Suprapubic skin (tissue), 4 donors: ENCODE results near the gene TMEM80. TPM values are rescaled to one million over a fixed set of nuclear protein-coding genes. Genes with fewer than 3 reads are reported as not detected.

ENCODE experiments used
- DNase-seq, 2 donors: peaks; one replicate each; pipeline ENCODE4 v3.0.0-alpha.2; 2019; ENCODE audit warnings: low spot score in 2 of 2
- H3K27ac ChIP-seq: fragments of 200-600 bp; sonication (generic); one replicate; pipeline ENCODE4 v1.5.1; 2019
- H3K27me3 ChIP-seq: fragments of 200-600 bp; sonication (generic); one replicate; pipeline ENCODE4 v1.5.1; 2019
- H3K36me3 ChIP-seq: fragments of 200-600 bp; sonication (generic); one replicate; pipeline ENCODE4 v1.5.1; 2019
- H3K4me1 ChIP-seq: fragments of 200-600 bp; sonication (generic); one replicate; pipeline ENCODE4 v1.5.1; 2019
- H3K4me3 ChIP-seq: fragments of 200-600 bp; sonication (generic); one replicate; pipeline ENCODE4 v1.5.1; 2019; ENCODE audit warnings: mild to moderate bottlenecking
- H3K9me3 ChIP-seq: fragments of 200-600 bp; sonication (generic); one replicate; pipeline ENCODE4 v1.5.1; 2019
- CTCF ChIP-seq, 2 donors: fragments of 200-600 bp in 1 of 2; fragments of 450-650 bp in 1 of 2; sonication (generic) in 1 of 2; IDR thresholded peaks; one replicate each; pipeline ENCODE4 v1.5.1; 2016 to 2019; ENCODE audit warnings: antibody characterized with exemption in 2 of 2, mild to moderate bottlenecking in 1 of 2, moderate library complexity in 1 of 2
- EP300 ChIP-seq: sonication (generic); formaldehyde crosslinking; IDR thresholded peaks from one replicate; pipeline ENCODE4 v1.6.1; 2017; ENCODE audit warnings: antibody characterized with exemption
- POLR2A ChIP-seq, 2 donors: fragments of 450-650 bp; IDR thresholded peaks; one replicate each; pipeline ENCODE4 v1.6.1; 2017; ENCODE audit warnings: antibody characterized with exemption in 2 of 2, mild to moderate bottlenecking in 2 of 2, moderate library complexity in 2 of 2
- POLR2AphosphoS5 ChIP-seq, 3 donors: sonication (generic); formaldehyde crosslinking; IDR thresholded peaks; one replicate each; pipeline ENCODE4 v1.6.1; 2017; ENCODE audit warnings: antibody characterized with exemption in 3 of 3
- WGBS: methylation state at CpG from one replicate; pipeline ENCODE4 v1.1.5; 2018; 5-methylcytosine and 5-hydroxymethylcytosine counted together
- total RNA-seq, 4 donors: library from RNA; depleted of rRNA; stranded (reverse); fragments of >200 nt; gene quantifications; one replicate each; pipeline ENCODE4 v1.1.0, GENCODE V29; 2016

The TMEM80 gene
- total RNA-seq, 4 donors from 2014 or later = 31.5 to 53.6 (median 39.1) TPM

GRCh38 chr11:714436-714835 is 18.8 kb downstream of the TMEM80 start:
- TF ChIP-seq POLR2A (IDR thresholded peaks at IDR 0.05) (no peak), EP300 (no peak), POLR2AphosphoS5 (IDR thresholded peaks at IDR 0.05) (no peak)
- H3K27me3 ChIP-seq = no peaks in the 10 kb centered on the region
- peaks cover 18% of the 10 kb centered on the region for H3K4me1 ChIP-seq
- H3K27ac ChIP-seq = no peak overlapping the region
- 97% methylated on average over 6 of the region's 6 CpGs for WGBS
- no peak overlapping the region for H3K4me3 ChIP-seq
- peaks cover 6% of the 10 kb centered on the region for H3K36me3 ChIP-seq
- no peaks in the 10 kb centered on the region for H3K9me3 ChIP-seq
- no peak for DNase-seq

- Histone ChIP-seq H3K27me3 (peaks cover 7% of the 10 kb centered on the region), H3K4me1 (peaks cover 21% of the 10 kb centered on the region), H3K27ac (no peak overlapping the region), H3K4me3 (no peak overlapping the region), H3K9me3 (no peaks in the 10 kb centered on the region), H3K36me3 (peaks cover 16% of the 10 kb centered on the region)
- no peak for DNase-seq
- WGBS = 86% methylated on average over 30 of the region's 34 CpGs
- TF ChIP-seq POLR2A (IDR thresholded peaks at IDR 0.05) (no peak), CTCF (IDR thresholded peaks at IDR 0.05) (no peak), EP300 (no peak), POLR2AphosphoS5 (IDR thresholded peaks at IDR 0.05) (no peak)
Measured at GRCh38 chr11:719214-720016, 23.8 kb downstream of the TMEM80 start.

GRCh38 chr11:720017-720641 is 24.5 kb downstream of the TMEM80 start:
- Histone ChIP-seq H3K27me3 (peaks cover 7% of the 10 kb centered on the region), H3K27ac (no peak overlapping the region), H3K36me3 (peaks cover 22% of the 10 kb centered on the region), H3K4me1 (peaks cover 21% of the 10 kb centered on the region), H3K4me3 (no peak overlapping the region), H3K9me3 (no peaks in the 10 kb centered on the region)
- no peak for DNase-seq
- WGBS = 89% methylated on average over 14 of the region's 35 CpGs
- no peak for TF ChIP-seq CTCF (IDR thresholded peaks at IDR 0.05)
- TF ChIP-seq POLR2A (IDR thresholded peaks at IDR 0.05) = no peak
- no peak for TF ChIP-seq POLR2AphosphoS5 (IDR thresholded peaks at IDR 0.05)
- no peak for TF ChIP-seq EP300

GRCh38 chr11:720642-721246 is 25.1 kb downstream of the TMEM80 start:
- peaks cover 22% of the 10 kb centered on the region for H3K36me3 ChIP-seq
- no peak for DNase-seq
- H3K9me3 ChIP-seq = no peaks in the 10 kb centered on the region
- 36% methylated on average over 8 of the region's 53 CpGs for WGBS
- H3K4me3 ChIP-seq = peak overlapping the region; percentile 14
- H3K4me1 ChIP-seq = peaks cover 28% of the 10 kb centered on the region
- H3K27me3 ChIP-seq = peaks cover 10% of the 10 kb centered on the region
- no peak overlapping the region for H3K27ac ChIP-seq
- TF ChIP-seq POLR2A (IDR thresholded peaks at IDR 0.05) (no peak), POLR2AphosphoS5 (IDR thresholded peaks at IDR 0.05) (no peak), EP300 (no peak), CTCF (IDR thresholded peaks at IDR 0.05) (no peak)

- Histone ChIP-seq H3K4me3 (peak overlapping the region; percentile 14), H3K4me1 (peaks cover 33% of the 10 kb centered on the region), H3K27ac (no peak overlapping the region), H3K9me3 (no peaks in the 10 kb centered on the region), H3K27me3 (peaks cover 13% of the 10 kb centered on the region), H3K36me3 (peaks cover 22% of the 10 kb centered on the region)
- TF ChIP-seq POLR2A (IDR thresholded peaks at IDR 0.05) (no peak), EP300 (no peak), CTCF (IDR thresholded peaks at IDR 0.05) (no peak), POLR2AphosphoS5 (IDR thresholded peaks at IDR 0.05) (no peak)
- WGBS = 71% methylated on average over 25 of the region's 28 CpGs
- no peak for DNase-seq
Measured at GRCh38 chr11:721247-721740, 25.7 kb downstream of the TMEM80 start.
